HPDE6-E6E7 (cell line): ENCODE measurements around the gene SARNP.

Source experiments
- DNase-seq: peaks from one replicate; pipeline ENCODE4 v3.0.0; 2011; ENCODE audit warnings: missing footprints; ENCODE audit errors: extremely low spot score

Gene SARNP

DNA sequence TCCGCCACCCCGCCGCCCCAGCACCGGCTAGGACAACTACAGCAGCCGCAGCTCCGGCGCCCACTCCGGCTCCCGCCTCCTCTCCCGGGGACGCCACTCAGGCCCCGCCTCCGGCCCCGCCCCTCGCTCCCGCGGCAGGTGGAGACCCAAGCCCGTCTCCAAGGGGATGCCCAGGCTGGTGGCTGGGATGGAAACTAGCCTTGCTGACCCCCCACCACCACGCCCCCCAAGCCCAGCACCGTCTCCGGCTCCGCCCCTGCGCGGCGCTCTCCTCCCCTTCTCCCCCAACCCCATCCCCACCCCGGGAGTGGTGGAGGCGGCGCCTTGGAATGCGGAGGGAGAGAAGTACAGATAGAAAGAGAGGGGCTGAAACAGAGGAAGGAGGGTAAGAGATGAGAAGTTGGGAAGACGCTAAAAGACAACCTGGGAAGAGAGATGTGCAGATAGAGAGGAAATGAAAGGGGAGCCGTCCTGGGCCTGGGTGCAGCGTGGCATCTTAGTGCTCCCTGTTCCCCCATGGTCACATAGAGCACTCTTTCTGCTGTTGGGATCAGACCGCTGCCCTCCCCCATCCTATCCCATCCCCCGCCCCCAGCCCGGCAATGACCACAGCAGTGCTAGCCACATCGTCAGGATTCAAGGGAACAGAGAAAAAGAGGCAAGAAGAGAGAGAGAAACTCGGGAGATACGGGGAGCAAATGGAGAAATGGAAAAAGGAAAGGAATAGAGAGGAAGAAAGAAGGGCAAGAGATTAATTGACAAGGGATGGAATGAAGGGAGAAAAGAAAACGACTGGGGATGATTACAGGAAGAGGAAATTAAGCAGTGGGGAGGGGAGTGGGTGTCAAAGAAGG is 109.5 kb downstream of the SARNP start, which contains the start of gene ITGA7:
Gene ITGA7, minus strand, starts transcription at position 64 of the 854 bp plus-strand sequence. CDS start 222 bp downstream, outside the sequence.
- DNase-seq: no peak
